Neural cell (in vitro differentiated cells): ENCODE results near the gene SIX3. TPM values are rescaled to one million over a fixed set of nuclear protein-coding genes. Genes with fewer than 3 reads are reported as not detected.

Experiments
- H2AFZ ChIP-seq: fragments of 200-600, 300-800 bp; sonication (generic), shearing (Covaris generic); 2 replicates; pipeline ENCODE4 v1.6.0; 2014; ENCODE audit warnings: low read depth, mild to moderate bottlenecking, antibody characterized with exemption, low read length, moderate library complexity
- H3F3A ChIP-seq: fragments of 200-600 bp; shearing (Covaris generic); 2 replicates; pipeline ENCODE4 v1.6.1; 2016; ENCODE audit warnings: mild to moderate bottlenecking, moderate library complexity, mixed read lengths, antibody characterized with exemption, low read length; ENCODE audit not compliant: insufficient read depth, poor library complexity, severe bottlenecking
- H3K27ac ChIP-seq: fragments of 200-600, 300-800 bp; sonication (generic), shearing (Covaris generic); 2 replicates; pipeline ENCODE4 v1.5.1; 2014; ENCODE audit warnings: mild to moderate bottlenecking, low read length, moderate library complexity
- H3K27me3 ChIP-seq: fragments of 300-800, 200-600 bp; sonication (generic), shearing (Covaris generic); 2 replicates; pipeline ENCODE4 v1.6.0; 2014; ENCODE audit warnings: mild to moderate bottlenecking, low read depth, low read length, moderate library complexity; ENCODE audit not compliant: insufficient read depth
- H3K36me3 ChIP-seq: fragments of 300-800, 200-600 bp; sonication (generic), shearing (Covaris generic); 2 replicates; pipeline ENCODE4 v1.5.1; 2014; ENCODE audit warnings: mild to moderate bottlenecking, antibody characterized with exemption, low read length, moderate library complexity; ENCODE audit not compliant: insufficient read depth
- H3K4me2 ChIP-seq: fragments of 300-800, 200-600 bp; sonication (generic), shearing (Covaris generic); 2 replicates; pipeline ENCODE4 v1.6.0; 2014; ENCODE audit warnings: mild to moderate bottlenecking, low read length
- H3K4me3 ChIP-seq: fragments of 300-800, 200-600 bp; sonication (generic), shearing (Covaris generic); 2 replicates; pipeline ENCODE4 v1.5.1; 2014; ENCODE audit warnings: mild to moderate bottlenecking, low read length, moderate library complexity
- H3K79me2 ChIP-seq: fragments of 200-600 bp; shearing (Covaris generic); replicated peaks from 2 replicates; pipeline ENCODE4 v1.6.0; 2014; ENCODE audit warnings: mild to moderate bottlenecking, low read length, moderate library complexity; ENCODE audit not compliant: insufficient read depth
- H3K9ac ChIP-seq: fragments of 300-800, 200-600 bp; sonication (generic), shearing (Covaris generic); 2 replicates; pipeline ENCODE4 v1.6.1; 2016; ENCODE audit warnings: mild to moderate bottlenecking, low read length, mixed read lengths
- H3K9me2 ChIP-seq: fragments of 200-600 bp; shearing (Covaris generic); 2 replicates; pipeline ENCODE4 v1.6.1; 2016; ENCODE audit warnings: mild to moderate bottlenecking, low read length, mixed read lengths; ENCODE audit not compliant: insufficient read depth
- H3K9me3 ChIP-seq: fragments of 200-600, 300-800 bp; sonication (generic), shearing (Covaris generic); 2 replicates; pipeline ENCODE4 v1.6.1; 2016; ENCODE audit warnings: mild to moderate bottlenecking, mixed run types, low read length, moderate library complexity, mixed read lengths
- H4K20me1 ChIP-seq: fragments of 200-600 bp; shearing (Covaris generic); 2 replicates; pipeline ENCODE4 v1.6.1; 2016; ENCODE audit warnings: mild to moderate bottlenecking, mixed run types; ENCODE audit not compliant: insufficient read depth
- EP300 ChIP-seq: fragments of 450-650 bp; conservative IDR thresholded peaks from 2 replicates; pipeline ENCODE4 v1.6.1; 2014; ENCODE audit warnings: antibody characterized with exemption, mild to moderate bottlenecking, moderate library complexity; ENCODE audit not compliant: poor library complexity, severe bottlenecking
- EZH2 ChIP-seq: fragments of 200-600, 300-800 bp; shearing (Covaris generic), sonication (generic); IDR thresholded peaks from 2 replicates; pipeline ENCODE4 v1.6.1; 2014; ENCODE audit warnings: antibody characterized with exemption, low read length, borderline replicate concordance, mild to moderate bottlenecking; ENCODE audit not compliant: insufficient read depth, poor library complexity, severe bottlenecking
- MXI1 ChIP-seq: fragments of 450-650 bp; conservative IDR thresholded peaks from 2 replicates; pipeline ENCODE4 v1.6.1; 2014; ENCODE audit warnings: antibody characterized with exemption, mild to moderate bottlenecking; ENCODE audit not compliant: poor library complexity, severe bottlenecking
- POLR2AphosphoS5 ChIP-seq: IDR thresholded peaks from 2 replicates; pipeline ENCODE4 v1.6.1; 2012
- RAD21 ChIP-seq: fragments of 450-650 bp; conservative IDR thresholded peaks from 2 replicates; pipeline ENCODE4 v1.6.1; 2014; ENCODE audit warnings: antibody characterized with exemption, mild to moderate bottlenecking, moderate library complexity
- SMC3 ChIP-seq: fragments of 450-650 bp; conservative IDR thresholded peaks from 2 replicates; pipeline ENCODE4 v1.6.1; 2014; ENCODE audit warnings: antibody characterized with exemption, mild to moderate bottlenecking, moderate library complexity; ENCODE audit not compliant: poor library complexity
- TAF1 ChIP-seq: IDR thresholded peaks from 2 replicates; pipeline ENCODE4 v1.6.1; 2012; ENCODE audit warnings: low read depth
- polyA plus RNA-seq: library from polyadenylated mRNA; depleted of rRNA; stranded (reverse); fragments of >200 nt; gene quantifications from 2 replicates; pipeline ENCODE4 v1.2.3, GENCODE V29; 2014
- TF ChIP-seq, protein P1 (sequence below): IDR thresholded peaks from 2 replicates; pipeline ENCODE4 v1.6.1; 2012; ENCODE audit warnings: borderline replicate concordance
- TF ChIP-seq, protein P2 (sequence below): fragments of 450-650 bp; IDR thresholded peaks from 2 replicates; pipeline ENCODE4 v1.5.1; 2014; ENCODE audit warnings: antibody characterized with exemption, mild to moderate bottlenecking, moderate library complexity; ENCODE audit not compliant: poor library complexity, severe bottlenecking

The SIX3 gene
- polyA plus RNA-seq, 1 donor from 2014 or later: 8.7 TPM

DNA sequence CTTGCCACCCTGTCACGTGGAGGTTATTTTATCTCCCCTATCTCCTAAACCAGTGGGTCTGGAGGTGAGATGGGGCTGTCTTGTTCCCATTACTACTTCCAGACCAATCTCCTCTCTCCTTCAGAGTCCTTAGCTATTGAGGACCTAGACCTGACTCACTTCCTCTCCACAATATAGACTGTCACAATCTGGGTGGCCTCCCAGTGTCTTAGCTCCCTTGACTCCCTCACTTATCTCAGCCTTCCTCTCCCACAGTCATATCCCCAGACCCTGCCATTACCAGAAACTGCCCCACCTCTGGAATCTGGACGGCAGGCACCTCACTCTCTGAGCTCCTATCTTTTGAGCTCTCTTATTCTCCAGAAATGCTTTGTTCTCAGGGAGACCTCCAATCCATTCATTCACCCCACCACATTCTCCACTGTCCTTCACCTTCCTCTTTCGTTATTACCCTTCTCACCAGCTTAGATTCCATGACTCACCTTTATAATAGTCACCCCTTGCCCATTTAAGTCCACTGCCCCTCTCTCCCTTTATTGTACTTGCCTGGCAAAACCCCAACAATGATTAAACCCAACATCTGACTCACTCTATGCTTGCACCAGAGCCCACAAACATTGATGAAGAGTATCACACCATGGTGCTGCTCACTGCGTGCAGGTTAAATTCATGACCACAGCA is 23.3 kb upstream of the SIX3 start:
- Histone ChIP-seq H3K4me3 (no peak overlapping the region), H3K27me3 (no peaks in the 10 kb centered on the region), H3K9me2 (no peaks in the 10 kb centered on the region), H3K9me3 (no peaks in the 10 kb centered on the region), H3K4me2 (no peak overlapping the region), H2AFZ (no peak overlapping the region), H3F3A (no peaks in the 10 kb centered on the region), H3K79me2 (no peaks in the 10 kb centered on the region), H3K36me3 (no peaks in the 10 kb centered on the region), H3K27ac (no peak overlapping the region), H4K20me1 (no peaks in the 10 kb centered on the region), H3K9ac (no peak overlapping the region)
- no peak for TF ChIP-seq EZH2
- TF ChIP-seq, protein P1, sequence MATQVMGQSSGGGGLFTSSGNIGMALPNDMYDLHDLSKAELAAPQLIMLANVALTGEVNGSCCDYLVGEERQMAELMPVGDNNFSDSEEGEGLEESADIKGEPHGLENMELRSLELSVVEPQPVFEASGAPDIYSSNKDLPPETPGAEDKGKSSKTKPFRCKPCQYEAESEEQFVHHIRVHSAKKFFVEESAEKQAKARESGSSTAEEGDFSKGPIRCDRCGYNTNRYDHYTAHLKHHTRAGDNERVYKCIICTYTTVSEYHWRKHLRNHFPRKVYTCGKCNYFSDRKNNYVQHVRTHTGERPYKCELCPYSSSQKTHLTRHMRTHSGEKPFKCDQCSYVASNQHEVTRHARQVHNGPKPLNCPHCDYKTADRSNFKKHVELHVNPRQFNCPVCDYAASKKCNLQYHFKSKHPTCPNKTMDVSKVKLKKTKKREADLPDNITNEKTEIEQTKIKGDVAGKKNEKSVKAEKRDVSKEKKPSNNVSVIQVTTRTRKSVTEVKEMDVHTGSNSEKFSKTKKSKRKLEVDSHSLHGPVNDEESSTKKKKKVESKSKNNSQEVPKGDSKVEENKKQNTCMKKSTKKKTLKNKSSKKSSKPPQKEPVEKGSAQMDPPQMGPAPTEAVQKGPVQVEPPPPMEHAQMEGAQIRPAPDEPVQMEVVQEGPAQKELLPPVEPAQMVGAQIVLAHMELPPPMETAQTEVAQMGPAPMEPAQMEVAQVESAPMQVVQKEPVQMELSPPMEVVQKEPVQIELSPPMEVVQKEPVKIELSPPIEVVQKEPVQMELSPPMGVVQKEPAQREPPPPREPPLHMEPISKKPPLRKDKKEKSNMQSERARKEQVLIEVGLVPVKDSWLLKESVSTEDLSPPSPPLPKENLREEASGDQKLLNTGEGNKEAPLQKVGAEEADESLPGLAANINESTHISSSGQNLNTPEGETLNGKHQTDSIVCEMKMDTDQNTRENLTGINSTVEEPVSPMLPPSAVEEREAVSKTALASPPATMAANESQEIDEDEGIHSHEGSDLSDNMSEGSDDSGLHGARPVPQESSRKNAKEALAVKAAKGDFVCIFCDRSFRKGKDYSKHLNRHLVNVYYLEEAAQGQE: no peak
- no peak for TF ChIP-seq EP300
- no peak for TF ChIP-seq SMC3
- TF ChIP-seq, protein P2, sequence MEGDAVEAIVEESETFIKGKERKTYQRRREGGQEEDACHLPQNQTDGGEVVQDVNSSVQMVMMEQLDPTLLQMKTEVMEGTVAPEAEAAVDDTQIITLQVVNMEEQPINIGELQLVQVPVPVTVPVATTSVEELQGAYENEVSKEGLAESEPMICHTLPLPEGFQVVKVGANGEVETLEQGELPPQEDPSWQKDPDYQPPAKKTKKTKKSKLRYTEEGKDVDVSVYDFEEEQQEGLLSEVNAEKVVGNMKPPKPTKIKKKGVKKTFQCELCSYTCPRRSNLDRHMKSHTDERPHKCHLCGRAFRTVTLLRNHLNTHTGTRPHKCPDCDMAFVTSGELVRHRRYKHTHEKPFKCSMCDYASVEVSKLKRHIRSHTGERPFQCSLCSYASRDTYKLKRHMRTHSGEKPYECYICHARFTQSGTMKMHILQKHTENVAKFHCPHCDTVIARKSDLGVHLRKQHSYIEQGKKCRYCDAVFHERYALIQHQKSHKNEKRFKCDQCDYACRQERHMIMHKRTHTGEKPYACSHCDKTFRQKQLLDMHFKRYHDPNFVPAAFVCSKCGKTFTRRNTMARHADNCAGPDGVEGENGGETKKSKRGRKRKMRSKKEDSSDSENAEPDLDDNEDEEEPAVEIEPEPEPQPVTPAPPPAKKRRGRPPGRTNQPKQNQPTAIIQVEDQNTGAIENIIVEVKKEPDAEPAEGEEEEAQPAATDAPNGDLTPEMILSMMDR: no peak
- no peak for TF ChIP-seq RAD21
- TF ChIP-seq POLR2AphosphoS5: no peak
- TF ChIP-seq TAF1: no peak
- TF ChIP-seq MXI1: no peak

DNA sequence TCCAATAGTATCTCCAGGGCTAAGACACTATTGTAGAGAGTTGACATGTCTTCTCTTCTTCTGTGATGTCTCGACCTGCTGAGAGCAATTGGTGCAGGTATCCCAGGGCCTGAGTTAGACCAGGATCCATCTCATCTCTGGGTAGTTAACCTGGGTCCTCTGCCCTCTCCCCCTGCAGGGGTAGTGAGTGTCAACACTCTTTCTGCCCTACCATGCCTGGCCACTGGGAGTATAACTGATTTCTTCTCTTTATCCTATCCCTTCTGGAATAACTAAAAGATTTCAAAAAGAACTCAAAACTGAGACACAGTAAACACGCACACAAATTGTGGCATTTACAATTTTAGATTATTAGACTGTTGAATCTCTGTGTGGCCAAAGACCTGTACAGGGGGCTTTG is 20.8 kb upstream of the SIX3 start:
- TF ChIP-seq EP300: no peak
- TF ChIP-seq SMC3: no peak
- TF ChIP-seq EZH2: no peak
- TF ChIP-seq, protein P2: no peak
- TF ChIP-seq MXI1: no peak
- TF ChIP-seq POLR2AphosphoS5: no peak
- no peak for TF ChIP-seq RAD21
- TF ChIP-seq TAF1: no peak
- TF ChIP-seq, protein P1: no peak
- H2AFZ ChIP-seq: no peak overlapping the region
- no peaks in the 10 kb centered on the region for H3K9me3 ChIP-seq
- no peak overlapping the region for H3K27ac ChIP-seq
- H3K27me3 ChIP-seq: peaks cover 5% of the 10 kb centered on the region
- H3F3A ChIP-seq: no peaks in the 10 kb centered on the region
- H3K4me3 ChIP-seq: no peak overlapping the region
- no peak overlapping the region for H3K9ac ChIP-seq
- H3K4me2 ChIP-seq: no peak overlapping the region
- no peaks in the 10 kb centered on the region for H3K36me3 ChIP-seq
- no peaks in the 10 kb centered on the region for H4K20me1 ChIP-seq
- peaks cover 3% of the 10 kb centered on the region for H3K79me2 ChIP-seq
- no peaks in the 10 kb centered on the region for H3K9me2 ChIP-seq
